Measurements from ENCODE around the gene NETO1. TPM values are rescaled to one million over a fixed set of nuclear protein-coding genes. Genes with fewer than 3 reads are reported as not detected.

The NETO1 gene, protein sequence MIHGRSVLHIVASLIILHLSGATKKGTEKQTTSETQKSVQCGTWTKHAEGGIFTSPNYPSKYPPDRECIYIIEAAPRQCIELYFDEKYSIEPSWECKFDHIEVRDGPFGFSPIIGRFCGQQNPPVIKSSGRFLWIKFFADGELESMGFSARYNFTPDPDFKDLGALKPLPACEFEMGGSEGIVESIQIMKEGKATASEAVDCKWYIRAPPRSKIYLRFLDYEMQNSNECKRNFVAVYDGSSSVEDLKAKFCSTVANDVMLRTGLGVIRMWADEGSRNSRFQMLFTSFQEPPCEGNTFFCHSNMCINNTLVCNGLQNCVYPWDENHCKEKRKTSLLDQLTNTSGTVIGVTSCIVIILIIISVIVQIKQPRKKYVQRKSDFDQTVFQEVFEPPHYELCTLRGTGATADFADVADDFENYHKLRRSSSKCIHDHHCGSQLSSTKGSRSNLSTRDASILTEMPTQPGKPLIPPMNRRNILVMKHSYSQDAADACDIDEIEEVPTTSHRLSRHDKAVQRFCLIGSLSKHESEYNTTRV
- not detected for total RNA-seq

DNA sequence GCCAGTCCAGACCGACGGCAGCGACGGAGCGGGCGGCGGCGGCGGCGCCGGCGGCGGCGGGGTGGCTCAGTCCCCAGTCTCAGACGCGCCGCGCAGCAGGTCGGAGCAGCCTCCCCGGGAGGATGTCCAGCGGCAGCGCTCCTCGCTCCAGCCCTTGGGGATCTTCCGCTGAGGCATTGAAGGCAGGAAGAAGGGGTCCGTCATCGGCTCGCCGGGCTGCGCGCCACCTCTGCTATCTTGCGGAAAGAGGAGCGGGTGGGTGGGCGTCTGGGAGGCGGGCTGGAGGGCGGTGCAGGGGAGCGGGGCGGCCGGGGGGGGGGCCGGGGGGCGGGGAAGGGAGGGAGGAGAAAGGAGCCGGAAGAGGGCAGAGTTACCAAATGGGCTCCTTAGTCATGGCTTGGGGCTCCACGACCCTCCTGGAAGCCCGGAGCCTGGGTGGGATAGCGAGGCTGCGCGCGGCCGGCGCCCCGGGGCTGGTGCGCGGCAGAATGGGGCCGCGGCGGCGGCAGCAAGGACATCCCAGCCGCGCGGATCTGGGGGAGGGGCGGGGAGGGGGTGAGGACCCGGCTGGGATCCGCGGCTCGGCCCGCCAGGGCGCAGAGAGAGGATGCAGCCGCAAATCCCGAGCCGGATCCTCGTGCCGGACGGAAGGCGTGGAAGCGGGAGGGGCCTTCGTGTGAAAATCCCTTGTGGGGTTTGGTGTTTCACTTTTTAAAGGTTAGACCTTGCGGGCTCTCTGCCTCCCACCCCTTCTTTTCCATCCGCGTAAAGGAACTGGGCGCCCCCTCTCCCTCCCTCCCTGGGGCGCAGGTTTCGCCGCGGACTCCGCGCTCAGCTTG lies at the start of gene NETO1:
TSS of gene NETO1 (minus strand) at position 242 of the 839 bp plus-strand sequence. CDS start 696 bp downstream, outside the sequence.
- ChIA-PET CTCF (no interaction called here), POLR2A (no interaction called here)
- TF ChIP-seq, protein P1, sequence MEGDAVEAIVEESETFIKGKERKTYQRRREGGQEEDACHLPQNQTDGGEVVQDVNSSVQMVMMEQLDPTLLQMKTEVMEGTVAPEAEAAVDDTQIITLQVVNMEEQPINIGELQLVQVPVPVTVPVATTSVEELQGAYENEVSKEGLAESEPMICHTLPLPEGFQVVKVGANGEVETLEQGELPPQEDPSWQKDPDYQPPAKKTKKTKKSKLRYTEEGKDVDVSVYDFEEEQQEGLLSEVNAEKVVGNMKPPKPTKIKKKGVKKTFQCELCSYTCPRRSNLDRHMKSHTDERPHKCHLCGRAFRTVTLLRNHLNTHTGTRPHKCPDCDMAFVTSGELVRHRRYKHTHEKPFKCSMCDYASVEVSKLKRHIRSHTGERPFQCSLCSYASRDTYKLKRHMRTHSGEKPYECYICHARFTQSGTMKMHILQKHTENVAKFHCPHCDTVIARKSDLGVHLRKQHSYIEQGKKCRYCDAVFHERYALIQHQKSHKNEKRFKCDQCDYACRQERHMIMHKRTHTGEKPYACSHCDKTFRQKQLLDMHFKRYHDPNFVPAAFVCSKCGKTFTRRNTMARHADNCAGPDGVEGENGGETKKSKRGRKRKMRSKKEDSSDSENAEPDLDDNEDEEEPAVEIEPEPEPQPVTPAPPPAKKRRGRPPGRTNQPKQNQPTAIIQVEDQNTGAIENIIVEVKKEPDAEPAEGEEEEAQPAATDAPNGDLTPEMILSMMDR (IDR thresholded peaks at IDR 0.05) = no peak
- H3K4me1 Mint-ChIP-seq (ENCODE audit: low read depth) = peaks cover 5% of the 10 kb centered on the region
- intact Hi-C loops (cut with micrococcal nuclease) = no loop called here
- DNase-seq = no peak
- H3K9me3 Mint-ChIP-seq = peaks cover 3% of the 10 kb centered on the region
- no peak within 1 kb of the TSS for H3K27ac Mint-ChIP-seq
- no peak within 1 kb of the TSS for H3K4me3 Mint-ChIP-seq
- no peaks in the 10 kb centered on the region for H3K36me3 Mint-ChIP-seq (ENCODE audit: low read depth)
- ATAC-seq = no peak
- peaks cover 28% of the 10 kb centered on the region for H3K27me3 Mint-ChIP-seq

DNA sequence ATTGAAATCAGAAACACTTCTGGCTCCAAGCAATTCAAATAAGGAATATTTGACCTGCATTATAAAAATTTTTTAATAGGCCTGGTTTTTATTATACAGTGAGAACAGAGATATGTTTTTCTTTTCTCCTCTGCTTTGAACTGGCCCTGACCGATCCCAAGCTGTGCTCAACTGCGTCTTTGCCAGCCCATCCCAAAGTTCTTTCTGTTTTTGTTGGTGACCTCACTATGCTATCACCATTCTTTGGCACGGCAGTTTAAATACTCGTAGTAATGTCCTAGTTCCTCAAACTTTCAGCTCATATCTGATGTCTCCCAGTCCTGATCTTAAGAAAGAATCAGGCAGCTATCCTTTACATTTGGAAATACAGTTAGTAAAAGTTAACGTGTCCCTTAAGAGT lies 42.3 kb upstream of the NETO1 start:
- Mint-ChIP-seq H3K4me3 (no peak overlapping the region), H3K4me1 (ENCODE audit: low read depth) (no peaks in the 10 kb centered on the region), H3K27me3 (no peaks in the 10 kb centered on the region), H3K9me3 (peaks cover 2% of the 10 kb centered on the region), H3K36me3 (ENCODE audit: low read depth) (no peaks in the 10 kb centered on the region), H3K27ac (no peak overlapping the region)
- ChIA-PET CTCF (no interaction called here), POLR2A (no interaction called here)
- DNase-seq (no peak), ATAC-seq (no peak)
- intact Hi-C loops (cut with micrococcal nuclease) = no loop called here
- TF ChIP-seq, protein P1 (IDR thresholded peaks at IDR 0.05) = no peak

DNA sequence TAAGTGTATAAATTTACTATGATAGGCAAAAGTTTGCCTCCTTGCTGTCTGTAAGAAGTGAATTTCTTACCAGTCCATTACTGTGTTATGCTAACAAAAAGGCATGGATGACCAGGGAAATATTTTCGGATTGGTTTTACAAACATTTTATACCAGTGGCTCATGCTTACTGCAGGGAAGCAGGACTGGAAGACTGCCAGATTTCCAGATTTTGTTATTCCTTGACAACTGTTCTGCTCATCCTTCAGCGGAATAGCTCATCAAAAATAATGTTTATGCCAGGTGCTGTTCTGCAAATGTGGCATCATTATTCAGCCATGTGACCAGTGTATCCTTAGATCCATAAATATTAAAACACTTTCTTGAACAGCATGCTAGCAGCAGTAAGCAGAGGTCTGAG lies 40.4 kb upstream of the NETO1 start:
- H3K36me3 Mint-ChIP-seq (ENCODE audit: low read depth) = no peaks in the 10 kb centered on the region
- H3K9me3 Mint-ChIP-seq = no peaks in the 10 kb centered on the region
- ChIA-PET POLR2A (no interaction called here), CTCF (no interaction called here)
- no peak for ATAC-seq
- H3K4me1 Mint-ChIP-seq (ENCODE audit: low read depth) = no peaks in the 10 kb centered on the region
- intact Hi-C loops (cut with micrococcal nuclease) = no loop called here
- H3K27ac Mint-ChIP-seq = no peak overlapping the region
- H3K4me3 Mint-ChIP-seq = no peak overlapping the region
- TF ChIP-seq, protein P1 (IDR thresholded peaks at IDR 0.05) = no peak
- DNase-seq = no peak
- no peaks in the 10 kb centered on the region for H3K27me3 Mint-ChIP-seq

DNA sequence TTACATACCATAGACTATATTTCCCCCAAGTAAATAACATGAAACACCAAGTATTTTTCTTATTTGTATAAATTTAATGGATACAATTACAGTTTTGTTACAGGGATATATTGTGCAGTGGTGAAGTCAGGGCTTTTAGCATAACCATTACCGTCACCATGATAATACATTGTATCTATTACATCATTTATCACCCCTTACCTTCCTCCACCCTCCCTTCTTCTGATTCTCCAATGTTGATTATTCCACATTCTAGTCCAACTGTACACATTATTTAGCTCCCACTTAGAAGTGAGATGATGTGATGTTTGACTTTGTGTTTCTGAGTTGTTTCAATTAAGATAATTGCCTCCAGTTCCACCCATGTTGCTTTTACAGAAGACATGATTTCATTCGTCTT lies 35.2 kb upstream of the NETO1 start:
- peaks cover 1% of the 10 kb centered on the region for H3K9me3 Mint-ChIP-seq
- ChIA-PET POLR2A (no interaction called here), CTCF (no interaction called here)
- H3K27ac Mint-ChIP-seq = no peak overlapping the region
- ATAC-seq = no peak
- H3K4me1 Mint-ChIP-seq (ENCODE audit: low read depth) = no peaks in the 10 kb centered on the region
- H3K36me3 Mint-ChIP-seq (ENCODE audit: low read depth) = no peaks in the 10 kb centered on the region
- intact Hi-C loops (cut with micrococcal nuclease) = no loop called here
- no peaks in the 10 kb centered on the region for H3K27me3 Mint-ChIP-seq
- no peak for DNase-seq
- H3K4me3 Mint-ChIP-seq = no peak overlapping the region
- TF ChIP-seq, protein P1 (IDR thresholded peaks at IDR 0.05) = no peak

DNA sequence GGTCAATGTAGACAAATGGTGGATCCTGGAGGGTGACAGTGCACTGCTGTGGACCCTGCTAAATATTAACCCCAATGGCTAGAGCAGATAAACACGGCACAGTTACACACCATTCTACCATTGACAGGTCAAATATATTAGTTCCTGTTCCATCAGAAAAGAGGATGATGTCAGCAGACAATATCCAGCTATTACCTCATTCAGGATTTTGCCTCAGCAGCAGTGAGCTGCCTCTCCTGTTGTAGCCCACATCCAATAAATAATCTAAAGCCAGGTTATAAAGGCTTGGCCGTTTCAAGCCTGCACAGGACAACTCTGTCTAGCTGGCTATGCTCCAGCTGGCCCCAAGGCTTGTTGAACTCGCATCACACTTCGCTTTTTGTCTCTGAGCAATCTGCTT lies 31.6 kb upstream of the NETO1 start:
- no peaks in the 10 kb centered on the region for H3K36me3 Mint-ChIP-seq (ENCODE audit: low read depth)
- ChIA-PET CTCF (no interaction called here), POLR2A (no interaction called here)
- TF ChIP-seq, protein P1 (IDR thresholded peaks at IDR 0.05) = no peak
- peaks cover 1% of the 10 kb centered on the region for H3K9me3 Mint-ChIP-seq
- no peak overlapping the region for H3K27ac Mint-ChIP-seq
- peaks cover 2% of the 10 kb centered on the region for H3K4me1 Mint-ChIP-seq (ENCODE audit: low read depth)
- H3K4me3 Mint-ChIP-seq = no peak overlapping the region
- H3K27me3 Mint-ChIP-seq = no peaks in the 10 kb centered on the region
- ATAC-seq = no peak
- intact Hi-C loops (cut with micrococcal nuclease) = no loop called here
- DNase-seq = no peak

All from activated CD8-positive, alpha-beta T cell treated with anti-CD3 and anti-CD28 coated beads for 36 hours (primary cell).